HepG2 (cell line): ENCODE results near the gene SDC4. TPM values are rescaled to one million over a fixed set of nuclear protein-coding genes. Genes with fewer than 3 reads are reported as not detected.

Source experiments
- BORCS8-MEF2B ChIP-seq: sonication (generic); formaldehyde crosslinking; IDR thresholded peaks from 2 replicates; pipeline ENCODE4 v1.8.0; 2022; ENCODE audit warnings: mild to moderate bottlenecking, missing genetic modification reagents
- CREM ChIP-seq, 2 experiments: sonication (generic) in 1 of 2; formaldehyde crosslinking in 1 of 2; IDR thresholded peaks; 2 replicates each; pipeline versions ENCODE4 v1.4.0 to v1.6.1; 2016 to 2020; ENCODE audit warnings: antibody characterized with exemption in 1 of 2, mild to moderate bottlenecking in 1 of 2, missing genetic modification reagents in 1 of 2
- JUND ChIP-seq: sonication (generic); formaldehyde crosslinking; IDR thresholded peaks from 2 replicates; pipeline ENCODE4 v1.8.0; 2022; ENCODE audit warnings: mild to moderate bottlenecking, missing genetic modification reagents
- NR2F1 ChIP-seq, 2 experiments: fragments of 450-650 bp in 1 of 2; formaldehyde crosslinking in 1 of 2; IDR thresholded peaks; 2 replicates each; pipeline versions ENCODE4 v1.5.0 to v1.6.1; 2016 to 2020; ENCODE audit warnings: mild to moderate bottlenecking in 1 of 2, missing compliant biosample characterization in 1 of 2, missing genetic modification reagents in 1 of 2, moderate library complexity in 1 of 2
- PAF1 ChIP-seq: IDR thresholded peaks from 2 replicates; pipeline ENCODE4 v1.6.1; 2016; ENCODE audit warnings: missing genetic modification reagents, missing compliant biosample characterization
- POGZ ChIP-seq: sonication (generic); formaldehyde crosslinking; IDR thresholded peaks from 2 replicates; pipeline ENCODE4 v1.4.0; 2020; ENCODE audit warnings: mild to moderate bottlenecking, missing genetic modification reagents
- SMAD3 ChIP-seq: sonication (generic); formaldehyde crosslinking; IDR thresholded peaks from 2 replicates; pipeline ENCODE4 v1.4.0; 2020; ENCODE audit warnings: missing genetic modification reagents
- SOX5 ChIP-seq: IDR thresholded peaks from 2 replicates; pipeline ENCODE4 v1.6.1; 2016; ENCODE audit warnings: borderline replicate concordance
- ZNF136 ChIP-seq: sonication (generic); formaldehyde crosslinking; IDR thresholded peaks from 2 replicates; pipeline ENCODE4 v1.8.1; 2022; ENCODE audit warnings: low read depth, mild to moderate bottlenecking, moderate library complexity, missing genetic modification reagents
- ZNF3 ChIP-seq: IDR thresholded peaks from 2 replicates; pipeline ENCODE4 v1.7.0; 2017; ENCODE audit warnings: inconsistent platforms
- ZNF354B ChIP-seq: sonication (generic); formaldehyde crosslinking; IDR thresholded peaks from 2 replicates; pipeline ENCODE4 v1.8.0; 2022; ENCODE audit warnings: mild to moderate bottlenecking, missing genetic modification reagents
- ZNF549 ChIP-seq: sonication (generic); formaldehyde crosslinking; IDR thresholded peaks from 2 replicates; pipeline ENCODE4 v1.5.0; 2020; ENCODE audit warnings: missing genetic modification reagents
- ZNF749 ChIP-seq: sonication (generic); formaldehyde crosslinking; IDR thresholded peaks from 2 replicates; pipeline ENCODE4 v1.8.0; 2022; ENCODE audit warnings: mild to moderate bottlenecking, missing genetic modification reagents, moderate library complexity, borderline replicate concordance
- ZSCAN20 ChIP-seq: sonication (generic); formaldehyde crosslinking; IDR thresholded peaks from 2 replicates; pipeline ENCODE4 v1.4.0; 2020; ENCODE audit warnings: missing genetic modification reagents, mild to moderate bottlenecking, borderline replicate concordance
- ZSCAN29 ChIP-seq: sonication (generic); formaldehyde crosslinking; conservative IDR thresholded peaks from 2 replicates; pipeline ENCODE4 v1.4.0; 2020; ENCODE audit warnings: mild to moderate bottlenecking, missing genetic modification reagents
- polyA plus RNA-seq, 8 experiments: library from polyadenylated mRNA; depleted of rRNA in 3 of 8; stranded (reverse) in 7 of 8; unstranded in 1 of 8; fragments of >200 nt; fragmentation: Illumina TruSeq in 4 of 8; extraction: Trizol in 4 of 8; gene quantifications; 2 replicates each; pipeline versions ENCODE4 v1.2.1 to v1.2.3, GENCODE V29; 2011 to 2016; ENCODE audit warnings: low read depth in 4 of 8, missing spikeins in 1 of 8, mixed read lengths in 1 of 8; ENCODE audit not compliant: insufficient read depth in 1 of 8
- total RNA-seq, 5 experiments: library from RNA; depleted of rRNA; stranded (reverse); fragments of >200 nt; fragmentation: Illumina TruSeq; extraction: Trizol; gene quantifications; 2 replicates each; pipeline ENCODE4 v1.2.3, GENCODE V29; 2016; ENCODE audit warnings: low read depth in 1 of 5
- TF ChIP-seq, protein P1 (sequence below): IDR thresholded peaks from 2 replicates; pipeline ENCODE4 v1.6.1; 2016; ENCODE audit warnings: mild to moderate bottlenecking, missing biosample characterization, missing genetic modification reagents
- TF ChIP-seq, protein P2 (sequence below): sonication (generic); formaldehyde crosslinking; conservative IDR thresholded peaks from 2 replicates; pipeline ENCODE4 v1.4.0; 2020; ENCODE audit warnings: missing genetic modification reagents
- TF ChIP-seq, protein P3 (sequence below): sonication (generic); formaldehyde crosslinking; conservative IDR thresholded peaks from 2 replicates; pipeline ENCODE4 v1.8.0; 2022; ENCODE audit warnings: low read depth, missing genetic modification reagents
- TF ChIP-seq, protein P4 (sequence below): sonication (generic); formaldehyde crosslinking; IDR thresholded peaks from 2 replicates; pipeline ENCODE4 v1.4.0; 2020; ENCODE audit warnings: missing genetic modification reagents
- TF ChIP-seq, protein P5 (sequence below): sonication (generic); formaldehyde crosslinking; conservative IDR thresholded peaks from 2 replicates; pipeline ENCODE4 v1.8.0; 2022; ENCODE audit warnings: mild to moderate bottlenecking, moderate library complexity, missing genetic modification reagents

Gene SDC4
- total and polyA plus RNA-seq, 2 of the 13 experiments (the other 11 are each of a cell fraction or from before 2014, with no cell fraction given): 49.0 to 65.1 TPM

DNA sequence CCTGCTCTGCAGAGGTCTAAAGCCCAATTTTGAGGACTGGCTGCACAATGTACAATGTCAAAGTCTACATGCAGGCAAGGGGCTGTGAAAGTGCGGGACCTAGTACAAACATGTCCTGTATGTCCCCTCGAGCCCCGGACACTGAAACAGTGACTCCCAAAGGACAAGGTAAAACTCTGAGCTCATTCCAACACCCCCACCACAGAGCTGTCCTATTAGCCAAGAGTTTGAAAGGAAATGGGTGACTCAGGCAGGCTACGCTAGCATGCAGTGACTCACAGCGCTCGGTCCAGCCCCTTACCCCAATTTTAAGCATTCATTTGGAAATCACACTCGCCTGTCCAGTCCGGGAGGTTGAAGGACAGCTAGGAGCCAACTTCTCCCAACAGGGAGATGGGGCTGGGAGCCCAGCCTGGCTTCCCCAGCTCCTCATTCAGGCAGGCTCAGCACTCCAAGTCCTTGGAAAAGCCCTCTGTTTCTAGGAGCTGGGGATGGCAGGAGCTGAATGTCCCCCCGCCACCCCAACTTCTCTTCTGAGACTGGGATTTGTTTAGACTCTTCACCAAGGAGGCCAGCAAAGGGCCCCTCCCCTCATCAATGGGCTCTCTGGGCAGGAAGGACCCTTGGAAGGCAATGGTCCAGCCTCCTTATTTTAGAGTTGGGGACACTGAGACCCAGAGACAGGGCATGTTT, 3.9 kb downstream of the SDC4 start (continued):
- TF ChIP-seq NR2F1 (CRISPR knock-in tag; IDR thresholded peaks at IDR 0.05): 0 out of 4 replicates have a peak, but pooled peaks have one; percentile 6 to 8
- TF ChIP-seq ZNF749 (CRISPR knock-in tag): 0 out of 2 replicates have a peak, but pooled peaks have one; percentile 54
- TF ChIP-seq CREM (IDR thresholded peaks at IDR 0.05): peak; percentile 38; the same call in 1 of the 2 replicates
- TF ChIP-seq CREM (CRISPR knock-in tag; IDR thresholded peaks at IDR 0.05): no peak
- TF ChIP-seq, protein P1, sequence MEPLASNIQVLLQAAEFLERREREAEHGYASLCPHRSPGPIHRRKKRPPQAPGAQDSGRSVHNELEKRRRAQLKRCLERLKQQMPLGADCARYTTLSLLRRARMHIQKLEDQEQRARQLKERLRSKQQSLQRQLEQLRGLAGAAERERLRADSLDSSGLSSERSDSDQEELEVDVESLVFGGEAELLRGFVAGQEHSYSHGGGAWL: no peak; the same call in 1 of the 2 replicates
- TF ChIP-seq ZSCAN20: no peak
- TF ChIP-seq ZNF3 (CRISPR knock-in tag): no peak
- TF ChIP-seq ZSCAN29 (CRISPR knock-in tag): peak; percentile 77
- 0 out of 2 replicates have a peak, but pooled peaks have one; percentile 46 for TF ChIP-seq BORCS8-MEF2B (CRISPR knock-in tag)
- TF ChIP-seq, protein P2, sequence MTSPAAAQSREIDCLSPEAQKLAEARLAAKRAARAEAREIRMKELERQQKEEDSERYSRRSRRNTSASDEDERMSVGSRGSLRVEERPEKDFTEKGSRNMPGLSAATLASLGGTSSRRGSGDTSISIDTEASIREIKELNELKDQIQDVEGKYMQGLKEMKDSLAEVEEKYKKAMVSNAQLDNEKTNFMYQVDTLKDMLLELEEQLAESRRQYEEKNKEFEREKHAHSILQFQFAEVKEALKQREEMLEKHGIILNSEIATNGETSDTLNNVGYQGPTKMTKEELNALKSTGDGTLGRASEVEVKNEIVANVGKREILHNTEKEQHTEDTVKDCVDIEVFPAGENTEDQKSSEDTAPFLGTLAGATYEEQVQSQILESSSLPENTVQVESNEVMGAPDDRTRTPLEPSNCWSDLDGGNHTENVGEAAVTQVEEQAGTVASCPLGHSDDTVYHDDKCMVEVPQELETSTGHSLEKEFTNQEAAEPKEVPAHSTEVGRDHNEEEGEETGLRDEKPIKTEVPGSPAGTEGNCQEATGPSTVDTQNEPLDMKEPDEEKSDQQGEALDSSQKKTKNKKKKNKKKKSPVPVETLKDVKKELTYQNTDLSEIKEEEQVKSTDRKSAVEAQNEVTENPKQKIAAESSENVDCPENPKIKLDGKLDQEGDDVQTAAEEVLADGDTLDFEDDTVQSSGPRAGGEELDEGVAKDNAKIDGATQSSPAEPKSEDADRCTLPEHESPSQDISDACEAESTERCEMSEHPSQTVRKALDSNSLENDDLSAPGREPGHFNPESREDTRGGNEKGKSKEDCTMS: no peak
- no peak for TF ChIP-seq PAF1
- TF ChIP-seq ZNF354B (CRISPR knock-in tag): 0 out of 2 replicates have a peak, but pooled peaks have one; percentile 22
- peak; percentile 19; the same call in 1 of the 2 replicates for TF ChIP-seq POGZ (CRISPR knock-in tag)
- TF ChIP-seq, protein P3, sequence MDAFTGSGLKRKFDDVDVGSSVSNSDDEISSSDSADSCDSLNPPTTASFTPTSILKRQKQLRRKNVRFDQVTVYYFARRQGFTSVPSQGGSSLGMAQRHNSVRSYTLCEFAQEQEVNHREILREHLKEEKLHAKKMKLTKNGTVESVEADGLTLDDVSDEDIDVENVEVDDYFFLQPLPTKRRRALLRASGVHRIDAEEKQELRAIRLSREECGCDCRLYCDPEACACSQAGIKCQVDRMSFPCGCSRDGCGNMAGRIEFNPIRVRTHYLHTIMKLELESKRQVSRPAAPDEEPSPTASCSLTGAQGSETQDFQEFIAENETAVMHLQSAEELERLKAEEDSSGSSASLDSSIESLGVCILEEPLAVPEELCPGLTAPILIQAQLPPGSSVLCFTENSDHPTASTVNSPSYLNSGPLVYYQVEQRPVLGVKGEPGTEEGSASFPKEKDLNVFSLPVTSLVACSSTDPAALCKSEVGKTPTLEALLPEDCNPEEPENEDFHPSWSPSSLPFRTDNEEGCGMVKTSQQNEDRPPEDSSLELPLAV (CRISPR knock-in tag): no peak
- peak; percentile 71; the same call in 1 of the 2 replicates for TF ChIP-seq SOX5 (CRISPR knock-in tag)
- TF ChIP-seq, protein P4, sequence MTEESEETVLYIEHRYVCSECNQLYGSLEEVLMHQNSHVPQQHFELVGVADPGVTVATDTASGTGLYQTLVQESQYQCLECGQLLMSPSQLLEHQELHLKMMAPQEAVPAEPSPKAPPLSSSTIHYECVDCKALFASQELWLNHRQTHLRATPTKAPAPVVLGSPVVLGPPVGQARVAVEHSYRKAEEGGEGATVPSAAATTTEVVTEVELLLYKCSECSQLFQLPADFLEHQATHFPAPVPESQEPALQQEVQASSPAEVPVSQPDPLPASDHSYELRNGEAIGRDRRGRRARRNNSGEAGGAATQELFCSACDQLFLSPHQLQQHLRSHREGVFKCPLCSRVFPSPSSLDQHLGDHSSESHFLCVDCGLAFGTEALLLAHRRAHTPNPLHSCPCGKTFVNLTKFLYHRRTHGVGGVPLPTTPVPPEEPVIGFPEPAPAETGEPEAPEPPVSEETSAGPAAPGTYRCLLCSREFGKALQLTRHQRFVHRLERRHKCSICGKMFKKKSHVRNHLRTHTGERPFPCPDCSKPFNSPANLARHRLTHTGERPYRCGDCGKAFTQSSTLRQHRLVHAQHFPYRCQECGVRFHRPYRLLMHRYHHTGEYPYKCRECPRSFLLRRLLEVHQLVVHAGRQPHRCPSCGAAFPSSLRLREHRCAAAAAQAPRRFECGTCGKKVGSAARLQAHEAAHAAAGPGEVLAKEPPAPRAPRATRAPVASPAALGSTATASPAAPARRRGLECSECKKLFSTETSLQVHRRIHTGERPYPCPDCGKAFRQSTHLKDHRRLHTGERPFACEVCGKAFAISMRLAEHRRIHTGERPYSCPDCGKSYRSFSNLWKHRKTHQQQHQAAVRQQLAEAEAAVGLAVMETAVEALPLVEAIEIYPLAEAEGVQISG (CRISPR knock-in tag): peak; percentile 69
- TF ChIP-seq ZNF136 (CRISPR knock-in tag): no peak
- TF ChIP-seq, protein P5, sequence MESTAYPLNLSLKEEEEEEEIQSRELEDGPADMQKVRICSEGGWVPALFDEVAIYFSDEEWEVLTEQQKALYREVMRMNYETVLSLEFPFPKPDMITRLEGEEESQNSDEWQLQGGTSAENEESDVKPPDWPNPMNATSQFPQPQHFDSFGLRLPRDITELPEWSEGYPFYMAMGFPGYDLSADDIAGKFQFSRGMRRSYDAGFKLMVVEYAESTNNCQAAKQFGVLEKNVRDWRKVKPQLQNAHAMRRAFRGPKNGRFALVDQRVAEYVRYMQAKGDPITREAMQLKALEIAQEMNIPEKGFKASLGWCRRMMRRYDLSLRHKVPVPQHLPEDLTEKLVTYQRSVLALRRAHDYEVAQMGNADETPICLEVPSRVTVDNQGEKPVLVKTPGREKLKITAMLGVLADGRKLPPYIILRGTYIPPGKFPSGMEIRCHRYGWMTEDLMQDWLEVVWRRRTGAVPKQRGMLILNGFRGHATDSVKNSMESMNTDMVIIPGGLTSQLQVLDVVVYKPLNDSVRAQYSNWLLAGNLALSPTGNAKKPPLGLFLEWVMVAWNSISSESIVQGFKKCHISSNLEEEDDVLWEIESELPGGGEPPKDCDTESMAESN (CRISPR knock-in tag): 0 out of 2 replicates have a peak, but pooled peaks have one; percentile 49
- TF ChIP-seq JUND (CRISPR knock-in tag): peak; percentile 89
- 0 out of 2 replicates have a peak, but pooled peaks have one; percentile 22 for TF ChIP-seq SMAD3 (CRISPR knock-in tag)
- no peak for TF ChIP-seq ZNF549 (CRISPR knock-in tag)
